Vagina (tissue), 2 donors: ENCODE data around the gene GJA5. TPM values are rescaled to one million over a fixed set of nuclear protein-coding genes. Genes with fewer than 3 reads are reported as not detected.

Experiments used
- DNase-seq, 2 donors: peaks; one replicate each; pipeline ENCODE4 v3.0.0-alpha.2; 2017; ENCODE audit errors: extremely low spot score in 2 of 2
- H3K27ac ChIP-seq: fragments of 200-600 bp; sonication (generic); one replicate; pipeline ENCODE4 v1.5.1; 2019
- H3K27me3 ChIP-seq: fragments of 200-600 bp; sonication (generic); one replicate; pipeline ENCODE4 v1.5.1; 2019
- H3K36me3 ChIP-seq, 2 donors: fragments of 200-600 bp; sonication (generic); one replicate each; pipeline ENCODE4 v1.5.1; 2017 to 2019
- H3K4me1 ChIP-seq: fragments of 200-600 bp; sonication (generic); one replicate; pipeline ENCODE4 v1.5.1; 2019
- H3K4me3 ChIP-seq, 2 donors: fragments of 200-600 bp; sonication (generic); 1 replicate in 1 of 2; 2 replicates in 1 of 2; pipeline ENCODE4 v1.5.1; 2016 to 2019
- H3K9me3 ChIP-seq: fragments of 200-600 bp; sonication (generic); one replicate; pipeline ENCODE4 v1.5.1; 2019
- CTCF ChIP-seq, 3 experiments: fragments of 450-650 bp in 2 of 3; fragments of 200-600 bp in 1 of 3; sonication (generic) in 1 of 3; IDR thresholded peaks; one replicate each; pipeline ENCODE4 v1.5.1; 2017 to 2019; ENCODE audit warnings: antibody characterized with exemption in 3 of 3, mild to moderate bottlenecking in 2 of 3, moderate library complexity in 2 of 3
- POLR2A ChIP-seq, 2 donors: fragments of 450-650 bp; IDR thresholded peaks; one replicate each; pipeline ENCODE4 v1.6.1; 2017; ENCODE audit warnings: antibody characterized with exemption in 2 of 2, mild to moderate bottlenecking in 2 of 2, moderate library complexity in 2 of 2
- POLR2AphosphoS5 ChIP-seq, 2 donors: sonication (generic); formaldehyde crosslinking; IDR thresholded peaks; one replicate each; pipeline ENCODE4 v1.9.0; 2017; ENCODE audit warnings: antibody characterized with exemption in 2 of 2, mild to moderate bottlenecking in 2 of 2, low read depth in 1 of 2; ENCODE audit not compliant: insufficient read depth in 1 of 2
- intact Hi-C: fragments of 100-400 bp; cut with DNase I; formaldehyde crosslinking; loops from one replicate; pipeline ENCODE4 v1.15.1; 2023
- total RNA-seq: library from RNA; depleted of rRNA; stranded (reverse); fragments of >200 nt; gene quantifications from one replicate; pipeline ENCODE4 v1.2.3, GENCODE V29; 2016

The GJA5 gene
- total RNA-seq, 1 donor from 2014 or later, result 11.5 TPM

GRCh38 chr1:147751346-147751745 is 9.1 kb downstream of the GJA5 start:
- H3K27me3 ChIP-seq, result no peaks in the 10 kb centered on the region
- DNase-seq, result peak in 1 of 2 donors; percentile 56
- no peak for TF ChIP-seq POLR2A (IDR thresholded peaks at IDR 0.05)
- no peak for TF ChIP-seq POLR2AphosphoS5 (IDR thresholded peaks at IDR 0.05; ENCODE audit: insufficient read depth in 1 of 2, low read depth in 1 of 2)
- no peak for TF ChIP-seq CTCF (IDR thresholded peaks at IDR 0.05)
- no peaks in the 10 kb centered on the region for H3K36me3 ChIP-seq
- H3K4me3 ChIP-seq, result no peak overlapping the region
- H3K27ac ChIP-seq, result no peak overlapping the region
- intact Hi-C loops, result no loop called here
- no peaks in the 10 kb centered on the region for H3K9me3 ChIP-seq
- no peaks in the 10 kb centered on the region for H3K4me1 ChIP-seq

- Histone ChIP-seq H3K4me3 (no peak overlapping the region), H3K27ac (no peak overlapping the region), H3K36me3 (no peaks in the 10 kb centered on the region), H3K9me3 (no peaks in the 10 kb centered on the region), H3K4me1 (no peaks in the 10 kb centered on the region), H3K27me3 (no peaks in the 10 kb centered on the region)
- no peak for TF ChIP-seq CTCF (IDR thresholded peaks at IDR 0.05)
- TF ChIP-seq POLR2AphosphoS5 (IDR thresholded peaks at IDR 0.05; ENCODE audit: insufficient read depth in 1 of 2, low read depth in 1 of 2), result no peak
- no peak for TF ChIP-seq POLR2A (IDR thresholded peaks at IDR 0.05)
- peak in 1 of 2 donors; percentile 44 for DNase-seq
- intact Hi-C loops, result no loop called here
Observed at GRCh38 chr1:147750618-147751217, 9.7 kb downstream of the GJA5 start.

- Histone ChIP-seq H3K4me1 (no peaks in the 10 kb centered on the region), H3K36me3 (no peaks in the 10 kb centered on the region), H3K9me3 (no peaks in the 10 kb centered on the region), H3K27me3 (no peaks in the 10 kb centered on the region), H3K4me3 (no peak overlapping the region), H3K27ac (no peak overlapping the region)
- DNase-seq, result no peak
- no peak for TF ChIP-seq CTCF (IDR thresholded peaks at IDR 0.05)
- TF ChIP-seq POLR2AphosphoS5 (IDR thresholded peaks at IDR 0.05; ENCODE audit: insufficient read depth in 1 of 2, low read depth in 1 of 2), result no peak
- TF ChIP-seq POLR2A (IDR thresholded peaks at IDR 0.05), result no peak
- intact Hi-C loops, result no loop called here
Observed at GRCh38 chr1:147749792-147750191, 10.6 kb downstream of the GJA5 start.

GRCh38 chr1:147748676-147749350 is 11.6 kb downstream of the GJA5 start:
- no peak for TF ChIP-seq POLR2A (IDR thresholded peaks at IDR 0.05)
- no peak for TF ChIP-seq POLR2AphosphoS5 (IDR thresholded peaks at IDR 0.05; ENCODE audit: insufficient read depth in 1 of 2, low read depth in 1 of 2)
- TF ChIP-seq CTCF (IDR thresholded peaks at IDR 0.05), result no peak
- DNase-seq, result peak in 1 of 2 donors; percentile 52
- no peaks in the 10 kb centered on the region for H3K36me3 ChIP-seq
- no peak overlapping the region for H3K27ac ChIP-seq
- no peak overlapping the region for H3K4me3 ChIP-seq
- no peaks in the 10 kb centered on the region for H3K27me3 ChIP-seq
- H3K4me1 ChIP-seq, result no peaks in the 10 kb centered on the region
- no peaks in the 10 kb centered on the region for H3K9me3 ChIP-seq
- intact Hi-C loops, result no loop called here

- H3K4me3 ChIP-seq, result no peak overlapping the region
- H3K36me3 ChIP-seq, result no peaks in the 10 kb centered on the region
- H3K27me3 ChIP-seq, result no peaks in the 10 kb centered on the region
- no peaks in the 10 kb centered on the region for H3K9me3 ChIP-seq
- DNase-seq, result no peak
- no peak for TF ChIP-seq CTCF (IDR thresholded peaks at IDR 0.05)
- no peak for TF ChIP-seq POLR2A (IDR thresholded peaks at IDR 0.05)
- intact Hi-C loops, result no loop called here
- H3K4me1 ChIP-seq, result no peaks in the 10 kb centered on the region
- no peak overlapping the region for H3K27ac ChIP-seq
Observed at GRCh38 chr1:147747966-147748365, 12.4 kb downstream of the GJA5 start.
